Peyer's patch (tissue), 4 donors: ENCODE results near the gene CCDC192. TPM values are rescaled to one million over a fixed set of nuclear protein-coding genes. Genes with fewer than 3 reads are reported as not detected.

ENCODE experiments used
- DNase-seq, 3 donors: peaks; one replicate each; pipeline ENCODE4 v3.0.0-alpha.2; 2017 to 2019
- H3K27ac ChIP-seq, 4 donors: fragments of 200-600 bp; sonication (generic); one replicate each; pipeline ENCODE4 v1.5.1; 2016 to 2019
- H3K27me3 ChIP-seq, 2 donors: fragments of 200-600 bp; sonication (generic); one replicate each; pipeline ENCODE4 v1.5.1; 2019
- H3K36me3 ChIP-seq, 3 donors: fragments of 200-600 bp; sonication (generic); one replicate each; pipeline ENCODE4 v1.5.1; 2016 to 2019
- H3K4me1 ChIP-seq, 4 donors: fragments of 200-600 bp; sonication (generic); one replicate each; pipeline ENCODE4 v1.5.1; 2016 to 2019
- H3K4me3 ChIP-seq, 4 donors: fragments of 200-600 bp; sonication (generic); 1 replicate in 3 of 4; 2 replicates in 1 of 4; pipeline ENCODE4 v1.5.1; 2016 to 2019; ENCODE audit warnings: mild to moderate bottlenecking in 1 of 4
- H3K9me3 ChIP-seq, 4 donors: fragments of 200-600 bp; sonication (generic); one replicate each; pipeline ENCODE4 v1.5.1; 2016 to 2019; ENCODE audit warnings: mild to moderate bottlenecking in 1 of 4
- POLR2A ChIP-seq, 2 donors: fragments of 450-650 bp; IDR thresholded peaks; one replicate each; pipeline ENCODE4 v1.5.1; 2017; ENCODE audit warnings: antibody characterized with exemption in 2 of 2, mild to moderate bottlenecking in 2 of 2, moderate library complexity in 2 of 2
- total RNA-seq, 4 donors: library from RNA; depleted of rRNA; stranded (reverse); fragments of >200 nt; gene quantifications; one replicate each; pipeline ENCODE4 v1.1.0, GENCODE V29; 2016
- TF ChIP-seq, protein P1 (sequence below), 6 experiments: fragments of 450-650 bp in 4 of 6; fragments of 200-600 bp in 2 of 6; sonication (generic) in 1 of 6; IDR thresholded peaks; one replicate each; pipeline ENCODE4 v1.5.1; 2017 to 2019; ENCODE audit warnings: antibody characterized with exemption in 6 of 6, mild to moderate bottlenecking in 3 of 6, moderate library complexity in 1 of 6

The CCDC192 gene
- total RNA-seq, 4 donors from 2014 or later: not detected

DNA sequence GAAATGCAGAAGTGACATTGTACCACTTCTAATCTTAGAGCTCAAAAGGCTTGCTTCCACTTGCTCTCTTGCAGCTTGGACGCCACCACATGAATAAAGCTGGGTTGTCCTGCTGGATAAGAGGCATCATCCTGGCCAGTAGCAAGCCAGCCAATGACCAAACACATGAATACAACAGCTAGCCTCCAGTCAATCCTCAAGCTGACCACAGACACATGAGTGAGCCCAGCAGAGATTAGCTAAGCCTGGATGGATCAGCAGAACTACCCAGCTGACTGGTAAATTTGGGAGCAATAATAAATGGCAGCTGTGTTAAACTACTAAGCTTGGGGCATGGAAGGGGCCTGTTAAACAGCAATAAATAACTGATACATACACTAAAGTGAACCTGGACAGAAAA lies 259.3 kb downstream of the CCDC192 start:
- Histone ChIP-seq H3K4me1 (peaks cover 0 to 36% (median 0%) of the 10 kb centered on the region in 4 donors), H3K9me3 (no peaks in the 10 kb centered on the region), H3K4me3 (no peak overlapping the region), H3K27ac (no peak overlapping the region), H3K27me3 (no peaks in the 10 kb centered on the region), H3K36me3 (no peaks in the 10 kb centered on the region)
- no peak for DNase-seq
- TF ChIP-seq, protein P1, sequence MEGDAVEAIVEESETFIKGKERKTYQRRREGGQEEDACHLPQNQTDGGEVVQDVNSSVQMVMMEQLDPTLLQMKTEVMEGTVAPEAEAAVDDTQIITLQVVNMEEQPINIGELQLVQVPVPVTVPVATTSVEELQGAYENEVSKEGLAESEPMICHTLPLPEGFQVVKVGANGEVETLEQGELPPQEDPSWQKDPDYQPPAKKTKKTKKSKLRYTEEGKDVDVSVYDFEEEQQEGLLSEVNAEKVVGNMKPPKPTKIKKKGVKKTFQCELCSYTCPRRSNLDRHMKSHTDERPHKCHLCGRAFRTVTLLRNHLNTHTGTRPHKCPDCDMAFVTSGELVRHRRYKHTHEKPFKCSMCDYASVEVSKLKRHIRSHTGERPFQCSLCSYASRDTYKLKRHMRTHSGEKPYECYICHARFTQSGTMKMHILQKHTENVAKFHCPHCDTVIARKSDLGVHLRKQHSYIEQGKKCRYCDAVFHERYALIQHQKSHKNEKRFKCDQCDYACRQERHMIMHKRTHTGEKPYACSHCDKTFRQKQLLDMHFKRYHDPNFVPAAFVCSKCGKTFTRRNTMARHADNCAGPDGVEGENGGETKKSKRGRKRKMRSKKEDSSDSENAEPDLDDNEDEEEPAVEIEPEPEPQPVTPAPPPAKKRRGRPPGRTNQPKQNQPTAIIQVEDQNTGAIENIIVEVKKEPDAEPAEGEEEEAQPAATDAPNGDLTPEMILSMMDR (IDR thresholded peaks at IDR 0.05): no peak

DNA sequence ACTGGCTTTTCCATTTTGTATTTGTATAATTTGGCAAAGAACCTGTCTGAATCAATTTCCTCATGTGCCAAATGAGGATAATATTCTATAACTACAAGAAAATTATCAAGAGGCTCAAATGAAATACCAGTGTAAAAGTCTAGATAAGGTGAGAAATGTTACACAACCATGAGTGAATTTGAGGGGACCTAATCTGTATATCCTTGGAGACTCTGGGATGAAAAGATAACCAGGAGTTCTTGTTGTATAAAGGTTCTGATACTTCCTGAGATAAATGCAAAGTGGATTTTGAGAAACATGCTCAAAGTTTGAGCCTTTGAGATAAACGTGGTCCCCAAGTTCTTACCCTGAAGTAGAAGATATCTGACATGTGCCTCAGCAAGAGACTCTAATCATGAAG lies 260.0 kb downstream of the CCDC192 start:
- Histone ChIP-seq H3K27me3 (no peaks in the 10 kb centered on the region), H3K9me3 (no peaks in the 10 kb centered on the region), H3K27ac (no peak overlapping the region), H3K4me3 (no peak overlapping the region), H3K36me3 (no peaks in the 10 kb centered on the region), H3K4me1 (peaks cover 0 to 30% (median 0%) of the 10 kb centered on the region in 4 donors)
- no peak for TF ChIP-seq POLR2A (IDR thresholded peaks at IDR 0.05)
- TF ChIP-seq, protein P1 (IDR thresholded peaks at IDR 0.05): no peak
- no peak for DNase-seq

DNA sequence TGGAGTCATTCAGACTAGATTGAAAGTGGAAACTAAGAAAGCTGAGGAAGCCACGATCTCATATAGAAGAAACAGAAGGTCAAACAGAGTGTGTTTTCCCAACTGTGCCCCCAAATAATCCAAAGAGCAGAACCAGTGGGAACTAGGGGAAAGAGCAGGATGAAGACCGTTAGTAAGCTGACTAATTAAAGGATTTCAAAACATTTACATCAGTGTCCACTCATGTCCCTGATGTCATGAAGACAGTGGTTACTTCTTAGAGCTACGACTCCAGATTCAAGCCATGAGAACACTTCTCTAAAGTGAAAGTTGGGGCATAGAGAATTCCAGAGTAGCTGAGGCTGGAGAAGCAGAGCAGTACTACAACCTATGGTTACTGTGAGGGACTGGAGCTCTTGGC lies 260.7 kb downstream of the CCDC192 start:
- Histone ChIP-seq H3K27ac (no peak overlapping the region), H3K4me1 (peaks cover 0 to 26% (median 0%) of the 10 kb centered on the region in 4 donors), H3K9me3 (no peaks in the 10 kb centered on the region), H3K36me3 (no peaks in the 10 kb centered on the region), H3K27me3 (no peaks in the 10 kb centered on the region), H3K4me3 (no peak overlapping the region)
- no peak for DNase-seq
- no peak for TF ChIP-seq POLR2A (IDR thresholded peaks at IDR 0.05)
- TF ChIP-seq, protein P1 (IDR thresholded peaks at IDR 0.05): no peak

DNA sequence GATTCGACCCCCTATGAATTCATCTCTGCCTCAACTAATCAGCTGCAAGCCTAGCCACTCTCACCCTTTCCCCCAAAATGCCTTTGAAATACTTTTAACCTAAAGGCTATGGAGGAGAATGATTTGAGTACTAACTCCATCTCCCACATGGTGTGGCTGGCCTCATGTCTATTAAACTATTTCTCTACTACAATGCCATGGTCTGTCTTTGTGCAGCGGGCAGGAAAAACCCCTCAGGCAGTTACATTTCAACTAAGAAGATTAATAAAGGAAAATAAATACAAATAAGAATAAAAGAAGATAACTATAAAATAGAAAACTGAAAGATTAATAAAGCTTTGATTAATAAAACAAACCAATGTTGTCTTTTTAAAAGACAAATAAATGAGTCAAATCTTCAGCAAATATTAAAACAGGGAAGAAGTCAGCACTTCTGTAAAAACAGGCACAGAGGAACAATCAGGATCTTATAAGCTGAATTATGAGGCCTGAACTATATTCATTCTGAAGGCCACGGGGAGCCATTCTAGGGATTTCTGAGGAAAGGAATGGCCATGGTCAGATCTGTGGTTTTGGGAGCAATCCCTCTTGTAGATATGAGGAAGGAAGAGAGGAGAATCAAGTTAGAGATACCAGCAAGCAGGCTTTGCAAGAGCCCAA lies 264.3 kb downstream of the CCDC192 start:
- Histone ChIP-seq H3K9me3 (no peaks in the 10 kb centered on the region), H3K27ac (no peak overlapping the region), H3K4me1 (no peaks in the 10 kb centered on the region), H3K27me3 (no peaks in the 10 kb centered on the region), H3K36me3 (no peaks in the 10 kb centered on the region), H3K4me3 (no peak overlapping the region)
- TF ChIP-seq, protein P1 (IDR thresholded peaks at IDR 0.05): no peak
- no peak for TF ChIP-seq POLR2A (IDR thresholded peaks at IDR 0.05)
- DNase-seq: no peak

DNA sequence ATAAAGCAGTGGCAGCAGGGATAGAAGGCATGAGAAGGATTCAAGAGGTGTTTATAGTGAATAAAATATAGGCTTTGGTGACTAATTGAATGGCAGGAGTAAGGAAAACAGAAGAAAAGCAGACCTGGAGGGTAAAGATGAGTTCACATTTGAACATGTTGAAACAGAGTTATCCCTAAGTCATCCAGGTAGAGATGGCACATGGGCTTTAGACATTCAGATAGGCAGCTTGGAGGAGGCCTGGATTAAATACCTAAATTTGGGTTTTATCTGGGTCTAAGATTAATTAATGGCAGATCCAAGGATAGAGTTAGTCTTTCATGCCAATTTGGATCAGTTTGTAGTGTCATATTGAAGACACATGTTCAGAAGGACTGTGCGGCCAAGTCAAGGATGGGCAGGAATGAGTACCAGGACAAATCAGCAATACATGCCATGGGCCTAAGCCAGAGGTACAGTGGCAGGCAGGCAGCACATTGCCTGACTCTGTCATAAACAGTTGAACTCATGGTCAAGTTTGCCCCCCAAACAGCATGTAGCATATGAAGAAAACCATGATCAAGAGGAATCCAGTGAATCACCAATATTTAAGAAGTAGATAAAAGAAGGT lies 264.9 kb downstream of the CCDC192 start:
- no peak for DNase-seq
- Histone ChIP-seq H3K36me3 (no peaks in the 10 kb centered on the region), H3K27me3 (no peaks in the 10 kb centered on the region), H3K27ac (no peak overlapping the region), H3K4me3 (no peak overlapping the region), H3K4me1 (no peaks in the 10 kb centered on the region), H3K9me3 (no peaks in the 10 kb centered on the region)
- no peak for TF ChIP-seq POLR2A (IDR thresholded peaks at IDR 0.05)
- TF ChIP-seq, protein P1 (IDR thresholded peaks at IDR 0.05): no peak
